ENCODE results near the gene NPIPB6.
"Not testable (repeated sequence)": the region's sequence is repeated elsewhere in the genome, so short reads cannot be mapped to it uniquely, and the experiment has no call there.

The NPIPB6 gene

DNA sequence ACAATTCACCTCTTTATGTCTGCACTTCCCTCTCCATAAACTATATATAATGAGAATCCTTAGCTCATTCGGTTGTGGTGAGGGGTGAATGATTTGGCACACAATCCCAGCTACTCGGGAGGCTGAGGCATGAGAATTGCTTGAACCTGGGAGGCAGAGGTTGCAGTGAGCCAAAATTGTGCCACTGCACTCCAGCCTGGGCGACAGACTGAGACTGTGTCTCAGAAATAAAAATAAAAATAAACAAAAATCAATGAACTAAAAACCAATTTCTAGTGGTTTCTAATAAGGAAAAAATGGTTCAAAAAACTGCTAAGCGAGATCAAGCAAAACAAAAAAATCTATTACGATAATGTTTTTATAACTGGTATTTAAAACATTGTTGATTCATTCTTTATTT is at the start of gene NPIPB6:
NPIPB6 (minus strand) TSS at position 101 of the 400 bp plus-strand sequence. CDS start 686 bp downstream, outside the sequence.
- H3K27me3 Mint-ChIP-seq (ENCODE audit: low read depth); H3K9me3 Mint-ChIP-seq; H3K36me3 Mint-ChIP-seq (ENCODE audit: low read depth); H3K4me1 Mint-ChIP-seq (ENCODE audit: low read depth); H3K27ac Mint-ChIP-seq; DNase-seq (ENCODE audit: low spot score); H3K4me3 Mint-ChIP-seq: not testable (repeated sequence)

DNA sequence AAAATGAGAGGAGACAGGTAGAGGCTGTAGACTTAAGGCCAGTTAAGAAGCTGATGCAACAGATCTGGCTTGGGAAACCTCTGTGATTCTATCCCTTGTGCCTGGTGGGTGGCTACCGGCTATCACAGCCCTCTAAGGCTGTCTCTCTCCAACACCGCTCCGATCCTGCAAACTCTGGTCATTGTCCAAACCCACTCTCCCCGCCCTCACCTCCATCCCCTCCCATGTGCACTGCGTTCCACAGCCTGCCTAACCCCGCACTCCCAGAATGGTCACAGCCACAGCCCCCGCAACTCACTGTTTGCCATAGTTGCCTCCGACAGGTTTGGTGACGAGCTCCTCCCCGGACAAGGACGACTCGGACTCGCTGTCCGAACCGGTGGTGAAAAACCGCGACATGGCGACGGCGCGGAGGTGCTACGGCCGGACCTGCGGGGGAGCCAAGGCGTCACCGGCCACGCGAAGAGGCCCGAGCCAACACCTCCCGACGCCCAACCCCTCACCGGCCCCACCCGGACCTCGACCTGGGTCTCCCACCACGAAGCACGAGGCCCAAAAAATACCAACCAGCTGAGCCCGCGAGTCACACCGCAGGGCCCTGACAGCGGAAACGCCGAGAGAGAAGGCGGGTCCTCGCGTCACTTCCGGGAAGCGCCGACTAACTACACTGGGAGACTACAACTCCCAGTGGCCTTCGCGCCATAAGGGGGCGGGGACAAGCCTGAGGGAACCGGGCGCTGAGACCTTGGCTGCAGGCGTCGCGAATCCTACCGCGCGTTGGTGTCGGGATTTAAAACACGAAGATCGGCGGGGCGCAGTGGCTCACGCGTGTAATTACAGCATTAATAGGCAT is 40.1 kb upstream of the NPIPB6 start, which contains the start of gene EIF3CL:
EIF3CL (minus strand) TSS at position 622 of the 853 bp plus-strand sequence; CDS start at position 399, 223 bp downstream.
- Mint-ChIP-seq H3K4me3 (peak within 1 kb of the TSS; percentile 82), H3K27ac (peak within 1 kb of the TSS; percentile 49)
- H3K27me3 Mint-ChIP-seq (ENCODE audit: low read depth); H3K9me3 Mint-ChIP-seq; H3K36me3 Mint-ChIP-seq (ENCODE audit: low read depth); H3K4me1 Mint-ChIP-seq (ENCODE audit: low read depth); DNase-seq (ENCODE audit: low spot score): not testable (repeated sequence)

DNA sequence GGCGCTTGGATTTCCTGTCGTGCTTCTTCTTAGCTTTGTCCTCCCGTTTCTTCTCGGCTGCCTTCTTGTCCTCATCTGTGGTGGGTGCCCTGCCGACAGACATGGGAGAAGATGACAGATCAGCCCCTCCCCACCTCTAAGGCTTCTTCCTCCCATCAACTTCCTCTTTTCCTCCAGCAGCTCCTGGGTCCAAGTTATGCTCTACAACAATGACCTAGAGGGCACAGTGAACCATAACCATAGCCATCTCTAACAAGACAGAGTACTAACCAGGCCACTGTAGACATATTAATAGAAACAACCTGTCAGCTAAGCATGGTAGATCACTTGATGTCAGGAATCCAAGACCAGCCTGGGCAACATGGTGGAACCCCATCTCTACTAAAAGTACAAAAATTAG is 28.7 kb upstream of the NPIPB6 start:
- DNase-seq (ENCODE audit: low spot score); H3K9me3 Mint-ChIP-seq; H3K4me3 Mint-ChIP-seq; H3K36me3 Mint-ChIP-seq (ENCODE audit: low read depth); H3K4me1 Mint-ChIP-seq (ENCODE audit: low read depth); H3K27ac Mint-ChIP-seq; H3K27me3 Mint-ChIP-seq (ENCODE audit: low read depth): not testable (repeated sequence)

DNA sequence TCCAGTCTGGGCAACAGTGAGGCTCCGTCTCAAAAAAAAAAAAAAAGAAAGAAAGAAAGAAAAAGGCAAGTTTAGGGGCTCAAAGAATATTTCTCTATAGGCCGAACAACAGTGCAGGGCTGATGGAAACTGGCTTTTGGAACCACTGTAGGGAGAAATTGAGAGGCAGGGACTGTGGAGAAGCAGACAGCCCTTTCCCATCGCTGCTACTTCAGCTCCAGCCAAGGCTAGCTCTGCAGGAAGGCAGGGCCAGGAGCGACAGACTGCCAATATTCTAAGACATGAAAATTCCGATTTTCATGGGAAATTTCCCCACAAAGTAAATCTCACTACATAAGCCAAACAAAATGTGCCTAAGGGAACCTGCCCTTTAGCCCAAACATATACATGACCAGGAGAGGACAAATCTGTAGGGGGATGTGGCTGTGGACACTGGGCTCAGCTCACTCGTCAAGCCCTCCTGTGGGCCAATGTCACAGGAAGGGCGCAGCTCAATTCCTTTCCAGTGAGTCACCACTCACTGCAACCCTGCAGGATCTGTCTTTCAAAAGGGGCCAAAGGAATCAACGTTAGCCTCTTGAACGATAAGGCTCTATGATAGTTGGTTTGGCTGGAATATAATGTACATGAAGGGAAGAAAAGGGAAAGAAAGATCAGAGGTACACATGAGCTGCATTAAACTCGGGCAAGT is 19.0 kb upstream of the NPIPB6 start:
- H3K9me3 Mint-ChIP-seq; DNase-seq (ENCODE audit: low spot score); H3K27me3 Mint-ChIP-seq (ENCODE audit: low read depth); H3K27ac Mint-ChIP-seq; H3K4me3 Mint-ChIP-seq; H3K36me3 Mint-ChIP-seq (ENCODE audit: low read depth); H3K4me1 Mint-ChIP-seq (ENCODE audit: low read depth): not testable (repeated sequence)

DNA sequence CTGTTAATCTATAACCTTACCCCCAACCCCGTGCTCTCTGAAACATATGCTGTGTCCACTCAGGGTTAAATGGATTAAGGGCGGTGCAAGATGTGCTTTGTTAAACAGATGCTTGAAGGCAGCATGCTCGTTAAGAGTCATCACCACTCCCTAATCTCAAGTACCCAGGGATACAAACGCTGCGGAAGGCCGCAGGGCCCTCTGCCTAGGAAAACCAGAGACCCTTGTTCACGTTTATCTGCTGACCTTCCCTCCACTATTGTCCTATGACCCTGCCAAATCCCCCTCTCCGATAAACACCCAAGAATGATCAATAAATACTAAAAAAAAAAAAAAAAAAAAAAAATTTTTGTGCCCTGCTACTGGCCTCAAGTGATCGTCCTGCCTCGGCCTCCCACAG is 14.5 kb upstream of the NPIPB6 start:
- H3K4me1 Mint-ChIP-seq (ENCODE audit: low read depth); DNase-seq (ENCODE audit: low spot score); H3K27ac Mint-ChIP-seq; H3K27me3 Mint-ChIP-seq (ENCODE audit: low read depth); H3K36me3 Mint-ChIP-seq (ENCODE audit: low read depth); H3K4me3 Mint-ChIP-seq; H3K9me3 Mint-ChIP-seq: not testable (repeated sequence)

DNA sequence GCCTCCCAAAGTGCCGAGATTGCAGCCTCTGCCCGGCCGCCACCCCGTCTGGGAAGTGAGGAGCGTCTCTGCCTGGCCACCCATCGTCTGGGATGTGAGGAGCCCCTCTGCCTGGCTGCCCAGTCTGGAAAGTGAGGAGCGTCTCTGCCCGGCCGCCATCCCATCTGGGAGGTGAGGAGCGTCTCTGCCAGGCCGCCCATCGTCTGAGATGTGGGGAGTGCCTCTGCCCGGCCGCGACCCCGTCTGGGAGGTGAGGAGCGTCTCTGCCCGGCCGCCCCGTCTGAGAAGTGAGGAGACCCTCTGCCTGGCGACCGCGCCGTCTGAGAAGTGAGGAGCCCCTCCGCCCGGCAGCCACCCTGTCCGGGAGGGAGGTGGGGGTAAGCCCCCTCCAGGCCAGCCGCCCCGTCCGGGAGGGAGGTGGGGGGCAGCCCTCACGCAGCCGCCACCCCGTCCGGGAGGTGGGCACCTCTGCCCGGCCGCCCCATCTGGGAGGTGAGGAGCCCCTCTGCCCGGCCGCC is 13.9 kb upstream of the NPIPB6 start:
- not testable (repeated sequence) for H3K4me3 Mint-ChIP-seq; H3K27me3 Mint-ChIP-seq (ENCODE audit: low read depth); DNase-seq (ENCODE audit: low spot score); H3K4me1 Mint-ChIP-seq (ENCODE audit: low read depth); H3K27ac Mint-ChIP-seq; H3K36me3 Mint-ChIP-seq (ENCODE audit: low read depth); H3K9me3 Mint-ChIP-seq

DNA sequence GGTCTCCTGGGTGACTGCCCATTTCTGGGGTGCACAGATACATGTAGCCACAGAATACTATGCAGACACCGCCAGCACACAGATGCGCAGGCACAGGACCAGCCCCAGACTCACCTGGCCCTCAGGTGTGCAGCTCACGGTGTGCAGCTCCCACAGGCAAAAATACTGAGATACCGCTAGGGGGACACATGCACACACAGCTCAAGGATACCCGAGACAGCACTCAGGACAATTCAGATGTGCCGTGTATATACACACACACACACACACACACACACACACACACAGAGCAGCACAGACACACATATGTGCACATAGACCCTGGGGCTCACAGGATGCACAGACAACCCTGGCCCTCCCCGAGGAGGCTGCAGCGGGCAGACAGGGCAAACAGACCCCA is 11.8 kb upstream of the NPIPB6 start:
- not testable (repeated sequence) for H3K27ac Mint-ChIP-seq; H3K36me3 Mint-ChIP-seq (ENCODE audit: low read depth); H3K27me3 Mint-ChIP-seq (ENCODE audit: low read depth); H3K4me3 Mint-ChIP-seq; H3K4me1 Mint-ChIP-seq (ENCODE audit: low read depth); H3K9me3 Mint-ChIP-seq; DNase-seq (ENCODE audit: low spot score)

DNA sequence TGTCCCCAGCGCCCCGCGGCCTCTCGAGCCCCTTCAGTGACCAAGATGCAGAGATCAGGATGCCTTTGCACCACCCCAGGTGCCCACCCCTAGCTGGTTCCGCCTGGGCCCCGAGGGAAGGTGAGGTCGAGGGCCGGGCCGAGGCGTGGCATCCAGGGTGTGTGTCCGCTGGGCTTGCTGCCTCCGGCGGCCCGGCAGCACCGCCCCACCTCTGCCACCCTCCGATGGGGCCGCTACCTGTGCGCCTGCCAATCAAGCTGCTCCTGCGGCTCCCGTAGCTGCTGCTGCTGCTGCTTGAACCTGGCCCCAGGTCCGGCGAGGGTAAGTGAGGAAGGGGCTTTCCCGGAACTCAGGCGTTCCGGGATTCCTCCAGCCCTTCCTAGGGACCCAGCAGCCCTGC is 11.0 kb upstream of the NPIPB6 start:
- not testable (repeated sequence) for H3K27me3 Mint-ChIP-seq (ENCODE audit: low read depth); H3K9me3 Mint-ChIP-seq; H3K4me1 Mint-ChIP-seq (ENCODE audit: low read depth)

DNA sequence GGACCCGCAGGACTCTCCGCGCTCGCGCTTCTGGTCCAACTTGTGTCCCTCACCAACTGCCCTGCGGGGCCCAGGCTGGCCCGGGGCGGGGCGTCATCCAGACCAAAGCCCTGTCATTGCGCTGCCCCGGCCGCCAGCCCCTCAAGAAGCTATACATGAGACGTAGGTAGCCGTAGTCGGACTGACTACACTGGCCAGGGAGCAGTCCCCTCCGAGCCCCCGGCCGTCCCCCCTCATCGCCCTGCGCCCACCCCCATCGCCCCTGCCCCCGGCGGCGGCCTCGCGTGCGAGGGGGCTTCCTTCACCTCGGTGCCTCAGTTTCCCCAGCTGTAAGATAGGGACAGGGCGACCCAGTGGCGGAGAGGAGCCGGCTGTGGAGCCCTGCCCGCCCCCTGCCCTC is 4.6 kb upstream of the NPIPB6 start:
- H3K9me3 Mint-ChIP-seq; H3K27me3 Mint-ChIP-seq (ENCODE audit: low read depth); DNase-seq (ENCODE audit: low spot score); H3K4me1 Mint-ChIP-seq (ENCODE audit: low read depth); H3K4me3 Mint-ChIP-seq; H3K36me3 Mint-ChIP-seq (ENCODE audit: low read depth); H3K27ac Mint-ChIP-seq: not testable (repeated sequence)

More for the DNA sequence above, 11.0 kb upstream of the NPIPB6 start:
- H3K4me3 Mint-ChIP-seq; DNase-seq (ENCODE audit: low spot score); H3K36me3 Mint-ChIP-seq (ENCODE audit: low read depth); H3K27ac Mint-ChIP-seq: not testable (repeated sequence)

DNA sequence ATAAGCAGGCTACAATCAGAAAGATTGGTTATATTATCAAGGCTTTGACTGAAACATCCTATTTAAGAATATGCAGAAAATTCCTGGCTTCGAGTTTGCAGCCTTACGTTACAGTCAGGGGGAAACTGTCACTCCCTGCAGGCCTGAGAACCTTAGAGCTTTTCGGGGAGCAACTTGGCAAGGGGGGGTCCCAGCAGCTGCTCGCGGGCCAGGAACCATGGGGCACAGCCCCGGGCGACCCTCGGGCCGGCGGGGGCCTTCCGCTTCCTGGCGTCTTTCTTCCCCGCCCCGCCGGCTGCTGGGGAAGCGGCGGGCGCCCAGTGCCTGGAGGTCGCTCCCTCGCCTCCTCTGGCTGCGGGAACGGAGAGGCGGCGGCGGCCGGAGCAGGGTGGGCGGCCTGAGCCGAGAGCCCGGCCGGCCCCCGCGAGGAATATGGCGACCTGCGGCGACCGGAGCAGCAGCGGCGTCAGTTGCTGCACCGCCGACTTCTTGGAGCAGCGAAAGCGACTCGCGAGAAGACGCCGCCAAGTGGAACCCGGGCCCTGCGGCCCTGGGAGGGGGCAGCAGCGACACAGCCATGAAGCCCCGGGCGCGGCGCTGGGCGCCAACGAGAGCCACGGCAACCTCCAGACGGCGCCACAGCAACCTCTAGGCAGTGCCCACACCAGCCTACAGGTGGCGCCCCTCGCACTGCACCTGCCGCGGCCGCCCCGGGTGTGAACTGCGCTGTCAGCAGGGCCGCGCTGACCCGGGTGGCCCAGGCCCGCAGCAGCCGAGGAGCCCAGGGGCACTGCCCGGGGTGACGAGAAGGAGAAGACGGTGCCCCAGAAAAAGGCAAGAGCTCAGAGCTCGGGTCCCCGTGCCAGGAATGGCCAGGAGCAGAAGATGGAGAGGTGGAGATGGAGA is 1.2 kb upstream of the NPIPB6 start:
- H3K4me3 Mint-ChIP-seq; DNase-seq (ENCODE audit: low spot score); H3K4me1 Mint-ChIP-seq (ENCODE audit: low read depth); H3K36me3 Mint-ChIP-seq (ENCODE audit: low read depth); H3K27ac Mint-ChIP-seq; H3K27me3 Mint-ChIP-seq (ENCODE audit: low read depth); H3K9me3 Mint-ChIP-seq: not testable (repeated sequence)

DNA sequence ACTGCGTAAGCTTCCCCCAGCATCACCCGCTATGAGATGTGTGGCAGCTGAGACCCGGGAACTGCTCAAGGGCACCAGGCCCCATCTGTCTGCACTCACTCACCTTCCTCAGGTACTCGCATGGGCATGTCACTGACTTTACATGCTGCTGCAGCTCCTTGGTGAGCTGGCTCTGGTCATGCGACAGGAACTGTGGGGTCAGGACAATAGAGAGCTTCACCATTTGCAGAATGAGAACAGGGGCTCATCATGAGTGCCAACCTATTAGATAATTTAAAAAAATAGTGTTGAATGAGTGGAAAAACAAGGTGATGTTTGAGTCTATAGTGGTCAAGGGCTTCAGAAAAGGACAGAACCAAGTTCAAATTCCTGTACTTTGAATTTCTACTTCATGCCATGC is 708 bp downstream of the NPIPB6 start:
- H3K36me3 Mint-ChIP-seq (ENCODE audit: low read depth); H3K27ac Mint-ChIP-seq; DNase-seq (ENCODE audit: low spot score); H3K9me3 Mint-ChIP-seq; H3K4me1 Mint-ChIP-seq (ENCODE audit: low read depth); H3K4me3 Mint-ChIP-seq; H3K27me3 Mint-ChIP-seq (ENCODE audit: low read depth): not testable (repeated sequence)

DNA sequence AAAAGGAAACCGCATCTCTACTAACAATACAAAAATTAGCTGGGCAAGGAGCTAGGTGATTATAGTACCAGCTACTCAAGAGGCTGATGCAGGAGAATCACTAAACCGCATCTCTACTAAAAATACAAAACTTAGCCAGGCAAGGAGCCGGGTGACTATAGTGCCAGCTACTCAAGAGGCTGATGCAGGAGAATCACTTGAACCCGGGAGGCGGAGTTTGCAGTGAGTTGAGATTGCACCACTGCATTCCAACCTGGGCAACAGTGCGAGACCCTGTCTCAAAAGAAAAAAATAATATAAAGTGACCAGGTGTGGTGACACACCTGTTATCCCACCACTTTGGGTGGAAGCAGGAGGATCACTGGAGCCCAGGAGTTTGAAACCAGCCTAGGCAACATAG is 25.1 kb downstream of the NPIPB6 start:
- H3K36me3 Mint-ChIP-seq (ENCODE audit: low read depth); H3K27me3 Mint-ChIP-seq (ENCODE audit: low read depth); H3K27ac Mint-ChIP-seq; H3K9me3 Mint-ChIP-seq; H3K4me1 Mint-ChIP-seq (ENCODE audit: low read depth); DNase-seq (ENCODE audit: low spot score); H3K4me3 Mint-ChIP-seq: not testable (repeated sequence)

DNA sequence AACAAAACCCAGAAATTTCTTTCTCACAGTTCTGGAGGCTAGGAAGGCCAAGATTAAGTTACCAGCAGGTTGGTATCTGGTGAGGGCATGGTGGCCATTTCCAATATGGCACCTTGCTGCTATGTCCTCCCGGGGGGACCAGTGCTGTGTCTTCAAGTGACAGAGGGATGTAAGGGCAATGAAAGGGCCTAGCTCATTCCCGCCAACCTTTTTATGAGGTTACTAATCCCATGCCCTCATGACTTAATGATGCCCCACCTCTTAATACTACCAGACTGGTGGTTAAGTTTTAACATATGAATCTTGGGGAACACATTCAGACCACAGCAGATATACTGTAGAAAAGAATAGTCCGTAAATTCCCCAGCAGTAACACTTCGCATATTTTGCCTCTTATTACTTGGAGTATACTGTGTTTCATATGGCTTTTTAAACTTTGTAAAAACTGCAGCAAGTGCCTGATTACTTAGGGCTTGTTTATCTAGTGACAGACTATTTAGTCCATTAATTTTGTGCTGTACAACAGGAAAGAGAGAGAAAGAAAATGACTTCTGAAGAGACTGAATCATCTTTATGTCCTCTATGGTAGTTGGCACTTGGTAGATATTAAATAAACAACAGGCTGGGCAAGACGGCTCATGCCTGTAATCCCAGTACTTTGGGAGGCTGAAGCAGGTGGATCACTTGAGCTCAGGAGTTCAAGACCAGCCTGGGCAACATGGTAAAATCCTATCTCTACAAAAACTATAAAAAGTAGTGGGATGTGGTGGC is 26.2 kb downstream of the NPIPB6 start:
- not testable (repeated sequence) for H3K27me3 Mint-ChIP-seq (ENCODE audit: low read depth); H3K4me3 Mint-ChIP-seq; H3K4me1 Mint-ChIP-seq (ENCODE audit: low read depth); H3K9me3 Mint-ChIP-seq; H3K27ac Mint-ChIP-seq; H3K36me3 Mint-ChIP-seq (ENCODE audit: low read depth); DNase-seq (ENCODE audit: low spot score)
